GM10248 (cell line): ENCODE measurements around the gene GNB1.
"Not testable (repeated sequence)": the region's sequence is repeated elsewhere in the genome, so short reads cannot be mapped to it uniquely, and the experiment has no call there.

Source experiments
- CTCF ChIA-PET: fragments of 300-600 bp; sonication (Branson Sonifier 250); formaldehyde crosslinking; extraction: SDS; loops from one replicate; lab custom pipeline; 2021; ENCODE audit warnings: antibody characterized with exemption; lab: Yijun Ruan, JAX
- POLR2A ChIA-PET: fragments of 350-650 bp; sonication (Branson Sonifier 250); formaldehyde crosslinking; extraction: SDS; loops from one replicate; lab custom pipeline; 2020; ENCODE audit warnings: antibody characterized with exemption; lab: Yijun Ruan, JAX
- DNase-seq: peaks from one replicate; pipeline ENCODE4 v3.0.0; 2012; ENCODE audit errors: extremely low spot score
- TF ChIP-seq, protein P1 (sequence below): IDR thresholded peaks from 2 replicates; pipeline ENCODE4 v1.5.1; 2012; ENCODE audit warnings: mild to moderate bottlenecking, low read depth; ENCODE audit errors: extremely low read depth, missing control alignments, control extremely low read depth

The GNB1 gene

GRCh38 chr1:1858382-1859086 lies 32.4 kb downstream of the GNB1 start:
- CTCF ChIA-PET: interaction anchor here (0.6 to 1.0 kb wide), 3 partner anchors 11 to 24 kb away, joined by 3 read pairs; no protein-coding TSS in a partner anchor
- POLR2A ChIA-PET: interaction anchor here (0.6 kb wide), 1 partner anchor 23 kb away, joined by 4 read pairs; no protein-coding TSS in a partner anchor
- TF ChIP-seq, protein P1, sequence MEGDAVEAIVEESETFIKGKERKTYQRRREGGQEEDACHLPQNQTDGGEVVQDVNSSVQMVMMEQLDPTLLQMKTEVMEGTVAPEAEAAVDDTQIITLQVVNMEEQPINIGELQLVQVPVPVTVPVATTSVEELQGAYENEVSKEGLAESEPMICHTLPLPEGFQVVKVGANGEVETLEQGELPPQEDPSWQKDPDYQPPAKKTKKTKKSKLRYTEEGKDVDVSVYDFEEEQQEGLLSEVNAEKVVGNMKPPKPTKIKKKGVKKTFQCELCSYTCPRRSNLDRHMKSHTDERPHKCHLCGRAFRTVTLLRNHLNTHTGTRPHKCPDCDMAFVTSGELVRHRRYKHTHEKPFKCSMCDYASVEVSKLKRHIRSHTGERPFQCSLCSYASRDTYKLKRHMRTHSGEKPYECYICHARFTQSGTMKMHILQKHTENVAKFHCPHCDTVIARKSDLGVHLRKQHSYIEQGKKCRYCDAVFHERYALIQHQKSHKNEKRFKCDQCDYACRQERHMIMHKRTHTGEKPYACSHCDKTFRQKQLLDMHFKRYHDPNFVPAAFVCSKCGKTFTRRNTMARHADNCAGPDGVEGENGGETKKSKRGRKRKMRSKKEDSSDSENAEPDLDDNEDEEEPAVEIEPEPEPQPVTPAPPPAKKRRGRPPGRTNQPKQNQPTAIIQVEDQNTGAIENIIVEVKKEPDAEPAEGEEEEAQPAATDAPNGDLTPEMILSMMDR: no peak
- no peak for DNase-seq

- no peak for DNase-seq
- POLR2A ChIA-PET: no interaction called here
- TF ChIP-seq, protein P1: no peak
- CTCF ChIA-PET: no interaction called here
Measured at GRCh38 chr1:1857096-1857703, 33.7 kb downstream of the GNB1 start.

DNA sequence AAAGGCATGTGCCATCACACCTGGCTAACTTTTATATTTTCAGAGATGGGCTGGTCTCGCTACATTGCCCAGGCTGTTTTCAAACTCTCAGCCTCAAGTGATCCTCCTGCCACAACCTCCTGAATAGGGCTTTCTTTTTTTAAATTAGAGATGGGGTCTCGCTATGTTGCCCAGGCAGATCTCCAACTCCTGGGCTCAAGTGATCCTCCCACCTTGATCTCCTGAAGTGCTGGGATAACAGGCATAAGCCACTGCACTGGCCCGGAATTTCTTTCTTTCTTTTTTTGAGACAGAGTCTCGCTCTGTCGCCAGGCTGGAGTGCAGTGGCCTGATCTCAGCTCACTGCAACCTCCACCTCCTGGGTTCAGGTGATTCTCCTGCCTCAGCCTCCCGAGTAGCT lies 34.7 kb downstream of the GNB1 start:
- POLR2A ChIA-PET, DNase-seq, CTCF ChIA-PET: not testable (repeated sequence)

DNA sequence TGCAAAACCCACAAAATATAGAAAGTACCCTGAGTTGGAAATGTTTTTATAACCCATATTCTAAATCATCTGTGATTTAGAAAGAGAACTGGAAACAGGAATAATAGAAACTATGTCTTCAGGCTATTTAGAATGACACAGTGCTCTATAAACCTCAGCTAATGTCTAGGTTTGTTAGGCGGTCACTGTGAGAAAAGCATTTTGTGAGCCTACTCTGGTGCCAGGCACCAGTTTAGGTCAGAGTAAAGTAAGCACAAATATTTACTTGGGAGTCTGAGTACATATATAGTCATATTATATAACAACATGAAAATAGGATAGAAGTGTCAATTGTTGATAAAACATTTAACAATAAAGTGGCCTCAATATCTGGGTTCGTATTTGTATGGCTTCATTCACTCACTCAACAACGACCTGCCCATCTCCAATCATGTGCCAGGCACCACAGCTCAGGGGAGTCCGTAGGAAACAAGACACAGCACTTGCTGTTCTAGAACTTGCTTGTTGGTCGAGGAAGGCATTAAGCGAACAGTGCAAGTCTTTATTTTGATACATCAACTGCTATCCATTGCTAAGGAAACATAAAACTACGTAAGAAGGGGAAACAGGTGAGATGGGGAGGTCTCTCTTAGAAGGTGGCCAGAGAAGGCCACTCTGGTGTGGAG lies 37.2 kb downstream of the GNB1 start:
- DNase-seq: no peak
- CTCF ChIA-PET: interaction anchor here (1.4 to 1.8 kb wide), 3 partner anchors 11 to 24 kb away, joined by 3 to 5 read pairs (median 3); no protein-coding TSS in a partner anchor
- POLR2A ChIA-PET: no interaction called here
- TF ChIP-seq, protein P1: no peak

- CTCF ChIA-PET: interaction anchor here (1.4 to 1.8 kb wide), 3 partner anchors 10 to 23 kb away, joined by 3 to 5 read pairs (median 3); no protein-coding TSS in a partner anchor
- DNase-seq: no peak
- TF ChIP-seq, protein P1: no peak
- POLR2A ChIA-PET: no interaction called here
Measured at GRCh38 chr1:1852619-1853414, 38.1 kb downstream of the GNB1 start.

DNA sequence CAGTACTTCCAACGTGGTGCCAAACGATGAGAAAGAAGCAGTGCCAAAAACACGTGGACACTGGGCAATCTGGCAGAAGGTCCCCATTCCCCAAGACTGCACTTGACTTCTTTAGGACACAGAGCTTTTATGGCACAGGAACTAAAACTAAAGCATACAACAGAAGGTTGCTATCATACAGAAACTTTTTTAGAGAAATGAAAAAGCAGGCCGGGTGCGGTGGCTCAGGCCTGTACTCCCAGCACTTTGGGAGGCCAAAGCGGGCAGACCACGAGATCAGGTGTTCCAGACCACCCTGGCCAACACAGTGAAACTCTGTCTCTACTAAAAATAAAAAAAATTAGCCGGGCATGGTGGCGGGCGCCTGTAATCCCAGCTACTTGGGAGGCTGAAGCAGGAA lies 43.0 kb downstream of the GNB1 start:
- ChIA-PET CTCF (interaction anchor here (1.3 to 2.4 kb wide), 3 partner anchors 8 to 22 kb away, joined by 3 to 13 read pairs (median 4); no protein-coding TSS in a partner anchor), POLR2A (no interaction called here)
- peak; percentile 18 for DNase-seq
- TF ChIP-seq, protein P1: no peak
